HL-60 (cell line): ENCODE data around the gene VPS13D.

Experiments
- GABPA ChIP-seq: IDR thresholded peaks from 2 replicates; pipeline ENCODE4 v1.6.1; 2012; ENCODE audit warnings: low read depth
- POLR2AphosphoS5 ChIP-seq: IDR thresholded peaks from 2 replicates; pipeline ENCODE4 v1.6.1; 2012; ENCODE audit warnings: low read depth
- REST ChIP-seq: IDR thresholded peaks from 2 replicates; pipeline ENCODE4 v1.6.1; 2012; ENCODE audit warnings: low read depth; ENCODE audit not compliant: insufficient replicate concordance
- SPI1 ChIP-seq: IDR thresholded peaks from 2 replicates; pipeline ENCODE4 v1.6.1; 2012; ENCODE audit warnings: low read depth, mild to moderate bottlenecking, borderline replicate concordance
- TF ChIP-seq, protein P1 (sequence below): IDR thresholded peaks from one replicate; pipeline ENCODE4 v1.5.1; 2011; ENCODE audit warnings: low read length, control low read depth, inconsistent platforms; ENCODE audit not compliant: insufficient read depth

DNA sequence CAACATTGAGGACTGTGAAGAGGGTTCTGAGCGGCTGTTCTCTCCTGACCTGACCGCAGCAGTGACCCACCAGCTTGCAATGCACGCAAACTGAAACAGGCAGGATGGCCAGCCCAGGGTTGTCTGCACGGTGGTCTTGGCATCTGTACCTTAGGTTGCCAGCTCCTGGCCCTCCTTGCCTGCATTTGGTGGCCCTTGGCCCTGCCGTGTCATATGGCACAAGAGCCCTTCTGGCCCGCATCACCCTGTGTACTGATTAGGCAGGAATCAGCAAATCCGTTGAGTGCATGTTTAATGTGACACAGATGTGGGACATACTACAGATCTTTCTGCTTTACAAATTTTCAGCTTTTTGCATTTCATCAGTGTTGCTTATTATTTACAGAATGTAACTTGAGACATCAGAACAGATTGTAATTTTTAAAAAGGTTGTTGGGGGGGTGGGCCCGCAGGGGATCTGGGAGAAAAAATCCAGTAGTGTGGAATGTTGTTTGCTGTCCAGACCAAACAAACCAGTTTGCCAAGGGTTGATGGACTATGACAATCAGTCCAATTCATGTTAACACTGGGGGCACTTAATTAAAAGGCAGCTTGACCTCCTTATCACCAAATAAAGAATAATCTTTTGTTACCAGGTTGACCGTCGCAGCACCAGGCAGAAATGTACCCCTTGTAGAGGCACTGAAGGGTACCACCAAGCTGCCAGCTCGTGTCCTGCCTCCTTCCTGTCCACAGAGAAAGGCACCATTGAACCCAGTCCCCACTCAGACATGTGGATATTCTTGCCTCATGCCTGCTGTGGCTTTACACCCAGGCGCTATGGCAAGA lies 255.6 kb downstream of the VPS13D start:
- TF ChIP-seq, protein P1, sequence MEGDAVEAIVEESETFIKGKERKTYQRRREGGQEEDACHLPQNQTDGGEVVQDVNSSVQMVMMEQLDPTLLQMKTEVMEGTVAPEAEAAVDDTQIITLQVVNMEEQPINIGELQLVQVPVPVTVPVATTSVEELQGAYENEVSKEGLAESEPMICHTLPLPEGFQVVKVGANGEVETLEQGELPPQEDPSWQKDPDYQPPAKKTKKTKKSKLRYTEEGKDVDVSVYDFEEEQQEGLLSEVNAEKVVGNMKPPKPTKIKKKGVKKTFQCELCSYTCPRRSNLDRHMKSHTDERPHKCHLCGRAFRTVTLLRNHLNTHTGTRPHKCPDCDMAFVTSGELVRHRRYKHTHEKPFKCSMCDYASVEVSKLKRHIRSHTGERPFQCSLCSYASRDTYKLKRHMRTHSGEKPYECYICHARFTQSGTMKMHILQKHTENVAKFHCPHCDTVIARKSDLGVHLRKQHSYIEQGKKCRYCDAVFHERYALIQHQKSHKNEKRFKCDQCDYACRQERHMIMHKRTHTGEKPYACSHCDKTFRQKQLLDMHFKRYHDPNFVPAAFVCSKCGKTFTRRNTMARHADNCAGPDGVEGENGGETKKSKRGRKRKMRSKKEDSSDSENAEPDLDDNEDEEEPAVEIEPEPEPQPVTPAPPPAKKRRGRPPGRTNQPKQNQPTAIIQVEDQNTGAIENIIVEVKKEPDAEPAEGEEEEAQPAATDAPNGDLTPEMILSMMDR = no peak
- TF ChIP-seq POLR2AphosphoS5 (no peak), REST (no peak), GABPA (no peak), SPI1 (no peak)
